Occipital lobe (tissue), 2 donors: ENCODE results near the gene FOXJ3. TPM values are rescaled to one million over a fixed set of nuclear protein-coding genes. Genes with fewer than 3 reads are reported as not detected.

Source experiments
- DNase-seq: peaks from one replicate; lab custom pipeline; 2025; lab: John Stamatoyannopoulos, UW
- total RNA-seq: library from RNA; depleted of rRNA; stranded (reverse); fragments of >200 nt; gene quantifications from one replicate; pipeline ENCODE4 v1.2.3, GENCODE V29; 2014

Gene FOXJ3
- total RNA-seq, 1 donor from 2014 or later = 107 TPM

DNA sequence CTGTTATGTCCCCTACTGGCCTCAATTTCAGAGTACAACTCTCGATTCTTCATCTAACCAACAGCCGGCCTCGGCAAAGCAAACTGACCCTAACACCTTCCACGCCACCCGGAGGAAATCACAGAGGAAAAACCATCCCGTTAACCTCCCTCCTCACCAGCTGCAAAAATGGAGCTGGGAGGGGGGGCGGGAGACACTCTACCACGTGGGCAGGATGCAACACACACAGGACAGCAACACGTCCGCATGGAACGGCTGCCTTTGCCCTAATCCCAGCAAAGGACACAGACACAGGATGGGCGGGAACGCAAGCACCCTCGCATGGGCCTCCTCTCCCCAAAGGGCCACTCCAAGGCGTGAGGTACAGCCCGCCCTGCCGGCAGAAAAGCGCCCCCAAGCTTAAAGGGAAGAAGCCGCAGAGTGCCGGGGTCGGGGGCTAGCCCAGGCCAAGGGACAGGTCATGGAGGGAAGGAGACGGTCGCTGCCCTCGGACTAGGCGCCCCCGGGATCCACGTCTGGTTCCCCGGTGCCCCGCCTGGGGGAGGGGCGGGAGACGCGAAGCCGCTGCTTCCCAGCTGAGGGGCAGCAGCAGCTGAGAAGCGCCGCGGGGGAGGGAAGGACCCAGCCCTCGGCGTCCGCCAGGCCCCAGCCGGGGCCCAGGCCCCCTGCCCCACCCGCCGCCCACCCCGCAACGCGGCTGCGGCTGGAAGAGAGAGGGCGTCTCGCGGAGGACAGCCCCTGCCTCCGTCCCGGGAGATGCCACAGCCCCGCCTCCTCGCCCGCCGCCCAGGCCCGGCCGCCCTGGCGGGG is 590 bp downstream of the FOXJ3 start:
- peak; percentile 59 for DNase-seq

DNA sequence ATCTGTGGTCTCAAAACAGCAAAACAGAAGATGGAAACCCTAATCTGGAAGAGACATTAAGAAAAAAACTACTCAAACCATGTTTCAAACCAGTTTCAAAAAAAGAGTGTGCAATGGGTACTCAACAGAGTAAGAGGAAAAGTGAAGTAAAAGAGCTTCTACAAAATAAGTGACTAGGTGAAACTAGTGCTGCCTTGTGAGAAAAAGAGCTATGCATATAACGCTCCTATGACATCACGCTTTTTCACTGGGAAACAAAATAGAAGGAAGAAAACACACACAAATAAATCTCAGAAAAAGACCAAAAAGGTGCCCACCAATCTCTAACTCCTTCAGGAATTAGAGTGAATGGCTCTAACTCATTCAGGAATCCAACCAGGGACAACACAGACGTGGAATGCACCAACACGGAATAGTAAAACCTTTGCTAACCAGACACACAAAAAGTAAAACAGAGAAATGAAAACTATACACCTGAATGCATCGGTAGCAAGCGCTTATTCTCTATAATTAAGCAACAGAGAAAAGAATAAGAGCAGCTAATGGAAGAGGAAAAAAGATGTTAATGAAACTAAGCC is 1.3 kb downstream of the FOXJ3 start:
- no peak for DNase-seq

DNA sequence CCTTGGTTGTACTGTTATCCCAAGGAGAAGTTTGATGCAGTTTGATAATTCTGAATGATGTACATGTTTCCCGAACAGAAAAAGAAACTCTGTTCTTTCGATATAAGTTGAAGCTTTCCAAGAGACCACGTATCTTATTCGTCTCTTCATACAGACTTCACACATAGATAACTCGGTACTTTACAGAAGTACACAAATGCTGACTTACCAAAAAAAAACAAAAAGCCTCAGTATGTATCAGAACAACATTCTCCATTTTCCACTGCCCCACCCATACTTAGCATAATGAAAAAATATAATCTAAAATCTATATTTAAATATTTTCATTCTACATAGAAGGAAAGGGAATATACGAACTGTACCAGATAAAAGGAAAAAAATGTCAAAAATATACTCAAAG is 2.2 kb downstream of the FOXJ3 start:
- DNase-seq = no peak

DNA sequence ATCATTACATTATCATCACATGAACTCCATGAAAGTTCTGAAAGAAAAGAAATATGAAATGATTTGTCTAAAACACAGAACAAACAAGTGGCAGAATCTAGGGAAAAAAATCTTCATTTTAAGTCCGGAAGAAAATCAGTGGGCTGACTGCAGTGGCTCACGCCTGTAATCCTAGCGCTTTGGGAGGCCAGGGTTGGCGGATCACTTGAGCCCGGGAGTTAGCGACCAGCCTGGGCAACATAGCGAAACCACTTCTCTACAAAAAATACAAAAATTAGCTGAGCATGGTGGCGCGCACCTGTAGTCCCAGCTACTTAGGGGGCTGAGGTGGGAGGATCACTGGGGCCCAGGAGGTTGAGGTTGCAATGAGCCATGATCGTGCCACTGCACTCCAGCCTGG is 4.8 kb downstream of the FOXJ3 start:
- no peak for DNase-seq

- no peak for DNase-seq
These were observed 6.0 kb downstream of the FOXJ3 start for GRCh38 chr1:42328916-42329496.

GRCh38 chr1:42328047-42328625 is 6.9 kb downstream of the FOXJ3 start:
- no peak for DNase-seq

DNA sequence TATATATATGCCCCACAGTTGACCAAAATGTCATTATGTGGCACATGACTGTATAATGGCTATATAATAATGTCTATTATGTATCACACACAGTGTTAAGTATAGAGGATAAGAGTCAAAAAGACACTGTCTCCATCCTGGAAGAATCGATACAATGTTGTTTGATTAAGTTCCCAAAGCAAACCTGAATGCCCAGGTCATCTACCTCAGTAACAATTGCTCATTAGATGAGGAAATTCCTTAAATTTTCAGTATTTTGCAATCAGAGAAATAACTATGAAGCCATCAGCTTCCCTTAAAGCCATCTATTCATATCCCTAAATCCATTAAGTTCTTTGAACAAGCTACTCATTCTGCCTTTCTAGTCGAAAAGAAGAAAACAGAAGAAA is 10.0 kb downstream of the FOXJ3 start:
- no peak for DNase-seq

GRCh38 chr1:42324398-42325013 is 10.5 kb downstream of the FOXJ3 start:
- no peak for DNase-seq

- no peak for DNase-seq
These were observed 11.5 kb downstream of the FOXJ3 start for GRCh38 chr1:42323551-42323950.

DNA sequence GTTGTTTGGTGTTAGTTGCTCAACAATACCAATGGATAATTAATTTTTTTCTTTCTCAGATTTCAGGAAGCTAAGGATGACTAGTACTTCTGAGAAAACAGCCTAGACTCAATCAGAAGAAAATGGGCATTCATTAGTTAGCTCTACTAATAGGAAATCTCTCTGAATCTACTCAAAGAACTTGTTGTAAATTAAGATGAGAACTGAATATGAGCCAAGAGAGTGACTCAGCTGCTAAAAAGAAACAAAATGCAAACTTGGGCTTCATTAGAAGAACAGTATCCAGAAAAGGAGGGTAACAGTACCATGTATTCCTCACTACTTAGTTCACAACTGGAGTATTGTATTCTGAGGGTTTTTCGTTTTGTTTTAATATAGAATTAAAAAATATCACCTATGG is 12.5 kb downstream of the FOXJ3 start:
- no peak for DNase-seq

GRCh38 chr1:42321731-42322130 is 13.3 kb downstream of the FOXJ3 start:
- DNase-seq = no peak

GRCh38 chr1:42320708-42321107 is 14.3 kb downstream of the FOXJ3 start:
- no peak for DNase-seq

DNA sequence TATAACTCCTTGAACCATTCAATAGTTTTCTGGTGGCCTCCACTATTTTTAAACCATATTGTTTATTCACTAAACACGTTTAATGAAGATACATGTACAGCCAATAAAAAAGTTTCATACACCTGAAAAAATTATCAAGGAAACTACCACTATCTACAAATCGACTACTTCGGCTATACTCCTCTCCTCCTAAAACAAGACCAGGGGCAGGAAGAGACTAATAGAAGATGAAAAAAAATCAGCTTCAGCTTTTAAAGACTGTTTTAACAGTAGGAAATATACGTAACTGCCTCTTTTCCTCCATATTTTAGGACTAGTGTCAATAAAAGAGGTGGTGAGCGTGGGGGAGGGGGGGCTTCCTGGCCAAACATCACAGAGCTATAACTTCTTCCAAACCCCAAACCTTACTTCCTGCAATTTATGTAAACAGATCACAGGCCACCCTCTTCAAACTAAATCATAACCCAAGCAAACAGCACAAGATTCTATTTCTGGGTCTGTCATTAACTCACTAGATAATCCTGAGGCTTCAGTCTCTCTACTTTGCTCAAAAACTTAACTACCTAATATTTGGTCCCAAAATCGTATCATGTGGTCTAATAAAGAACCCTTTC is 15.1 kb downstream of the FOXJ3 start:
- DNase-seq = no peak

DNA sequence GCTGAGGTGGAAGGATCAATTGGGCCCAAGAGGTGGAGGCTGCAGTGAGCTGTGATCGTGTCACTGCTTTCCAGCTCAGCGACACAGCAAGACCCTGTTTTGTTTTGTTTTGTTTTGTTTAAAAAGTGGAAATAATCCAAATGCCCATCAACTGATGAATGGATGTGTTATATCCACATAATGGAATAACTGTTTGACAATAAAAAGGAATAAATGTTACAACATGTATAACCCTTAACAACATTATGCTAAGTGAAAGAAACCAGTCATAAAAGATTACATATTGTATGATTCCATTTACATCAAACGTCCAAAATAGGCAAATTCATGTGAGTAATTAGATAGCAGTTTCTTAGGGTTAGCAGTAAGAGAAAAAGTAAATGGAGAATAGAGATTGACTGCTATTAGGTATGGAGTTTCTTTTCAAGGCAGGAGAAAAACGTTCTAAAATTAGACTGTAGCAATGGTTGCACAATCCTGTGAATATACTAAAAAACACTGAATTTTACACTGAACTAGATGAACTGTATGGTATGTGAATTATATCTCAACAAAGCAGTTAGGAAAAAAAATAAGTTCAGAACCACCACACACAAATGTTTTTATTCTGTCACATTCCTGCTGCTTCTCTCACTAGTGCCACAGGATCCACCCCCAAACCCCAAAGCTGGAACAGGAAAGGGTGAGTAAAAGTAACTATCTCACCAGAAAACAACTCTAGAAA is 15.7 kb downstream of the FOXJ3 start:
- no peak for DNase-seq

DNA sequence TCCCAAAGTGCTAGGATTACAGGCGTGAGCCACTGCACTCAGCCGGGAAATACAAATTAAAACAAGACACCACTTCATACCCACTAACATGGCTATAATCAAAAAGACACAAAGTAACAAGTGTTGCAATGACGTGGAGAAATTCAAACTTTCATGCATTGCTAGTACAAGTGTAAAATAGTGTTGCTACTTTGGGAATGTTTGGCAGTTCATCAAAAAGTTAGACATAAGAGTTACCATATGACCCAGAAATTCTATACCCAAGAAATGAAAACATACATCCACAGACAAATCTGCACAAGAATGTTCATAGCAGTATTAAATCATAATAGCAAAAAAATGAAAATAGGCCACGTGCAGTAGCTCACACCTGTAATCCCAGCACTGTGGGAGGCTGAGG is 16.4 kb downstream of the FOXJ3 start:
- no peak for DNase-seq

GRCh38 chr1:42317308-42317707 is 17.7 kb downstream of the FOXJ3 start:
- DNase-seq = no peak

- DNase-seq = no peak
These were observed 18.7 kb downstream of the FOXJ3 start for GRCh38 chr1:42316292-42316691.

- no peak for DNase-seq
These were observed 19.5 kb downstream of the FOXJ3 start for GRCh38 chr1:42315500-42315899.

GRCh38 chr1:42313970-42314369 is 21.1 kb downstream of the FOXJ3 start:
- DNase-seq = no peak

DNA sequence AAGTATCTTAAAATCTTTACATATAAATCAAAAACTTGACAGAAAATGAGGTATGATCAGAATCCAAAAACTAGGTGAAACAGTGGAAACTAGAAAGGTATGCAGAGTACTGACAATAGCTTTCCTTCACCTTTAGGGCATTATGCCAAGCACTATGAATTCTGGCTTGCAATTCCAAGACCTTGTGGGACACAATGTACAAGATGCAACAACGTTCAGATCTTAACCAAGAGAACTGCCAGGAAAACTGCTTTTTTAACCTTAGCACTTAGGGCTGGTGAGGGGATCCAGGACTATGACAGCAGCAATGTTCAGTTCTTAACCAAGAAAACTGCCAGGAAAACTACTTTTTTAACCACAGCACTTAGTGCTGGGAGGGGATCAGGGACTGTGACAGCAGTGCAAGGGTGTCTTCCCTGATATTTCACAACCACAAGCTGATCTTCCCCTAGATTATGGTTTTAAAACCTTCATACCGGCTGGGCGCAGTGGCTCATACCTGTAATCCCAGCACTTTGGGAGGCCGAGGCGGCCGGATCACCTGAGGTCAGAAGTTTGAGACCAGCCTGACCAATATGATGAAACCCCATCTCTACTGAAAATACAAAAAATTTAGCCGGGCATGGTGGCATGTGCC is 22.3 kb downstream of the FOXJ3 start:
- DNase-seq = no peak

DNA sequence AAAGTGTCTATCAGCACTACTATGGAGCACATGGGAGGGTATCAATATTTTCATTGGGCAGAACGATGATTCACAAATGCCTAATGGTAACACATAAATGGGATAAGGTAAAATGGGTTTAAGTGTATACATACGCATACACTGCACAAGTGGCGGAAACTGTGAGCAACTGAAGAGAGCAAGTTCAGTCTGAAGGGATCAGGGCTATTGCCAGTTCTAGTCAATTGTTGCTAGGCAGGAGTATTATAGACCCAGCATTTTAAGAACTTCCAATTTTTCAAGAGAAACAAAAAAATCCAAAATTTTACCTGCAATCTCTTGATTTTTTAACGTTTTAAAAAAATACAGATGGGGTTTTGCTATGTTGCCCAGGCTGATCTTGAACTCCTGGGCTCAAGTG is 23.1 kb downstream of the FOXJ3 start:
- no peak for DNase-seq
